Activated CD8-positive, alpha-beta T cell treated with anti-CD3 and anti-CD28 coated beads for 36 hours (primary cell): ENCODE measurements around the gene IFITM5. TPM values are rescaled to one million over a fixed set of nuclear protein-coding genes. Genes with fewer than 3 reads are reported as not detected.
A peak's percentile ranks its signal among the peaks of the same experiment; 100 is the strongest.

Source experiments
- ATAC-seq: fragments of 200-7000 bp; cut with Tn5 transposase; one replicate; pipeline ENCODE4 v1.10.0; 2021; ENCODE audit warnings: mild to moderate bottlenecking, moderate library complexity
- CTCF ChIA-PET: fragments of 350-600 bp; sonication (Branson Sonifier 250); formaldehyde crosslinking; loops from one replicate; lab custom pipeline; 2021; ENCODE audit warnings: antibody characterized with exemption; lab: Charles Lee
- POLR2A ChIA-PET: fragments of 350-600 bp; sonication (Branson Sonifier 250); formaldehyde crosslinking; loops from one replicate; lab custom pipeline; 2021; ENCODE audit warnings: antibody characterized with exemption; lab: Charles Lee
- DNase-seq: peaks from one replicate; pipeline ENCODE4 v3.0.0-alpha.2; 2020
- H3K27ac Mint-ChIP-seq: one replicate; pipeline ENCODE4 v1.8.0; 2021; ENCODE audit warnings: mild to moderate bottlenecking, mixed read lengths
- H3K27me3 Mint-ChIP-seq: one replicate; pipeline ENCODE4 v1.8.0; 2021; ENCODE audit warnings: mixed read lengths
- H3K36me3 Mint-ChIP-seq: one replicate; pipeline ENCODE4 v1.8.0; 2021; ENCODE audit warnings: low read depth, mixed read lengths
- H3K4me1 Mint-ChIP-seq: one replicate; pipeline ENCODE4 v1.8.0; 2021; ENCODE audit warnings: low read depth, mixed read lengths
- H3K4me3 Mint-ChIP-seq: one replicate; pipeline ENCODE4 v1.8.0; 2021; ENCODE audit warnings: mild to moderate bottlenecking, moderate library complexity, mixed read lengths
- H3K9me3 Mint-ChIP-seq: one replicate; pipeline ENCODE4 v1.8.0; 2021; ENCODE audit warnings: mixed read lengths
- intact Hi-C: fragments of 100-400 bp; cut with micrococcal nuclease; formaldehyde crosslinking; loops from one replicate; pipeline ENCODE4 v1.10.0; 2022
- total RNA-seq, 2 experiments: library from RNA; stranded (reverse); gene quantifications; one replicate each; pipeline ENCODE4 v1.2.3, GENCODE V29; 2021
- TF ChIP-seq, protein P1 (sequence below): fragments of 200-600 bp; IDR thresholded peaks from one replicate; pipeline ENCODE4 v1.8.0; 2022; ENCODE audit warnings: antibody characterized with exemption, mild to moderate bottlenecking

IFITM5 gene
- total RNA-seq, 2 experiments from 2014 or later: not detected

GRCh38 chr11:267491-267994 is 31.8 kb downstream of the IFITM5 start:
- peak overlapping the region; percentile 98 for H3K27ac Mint-ChIP-seq
- ChIA-PET CTCF (interaction anchor here (0.8 to 3.5 kb wide), 8 partner anchors 9 to 182 kb away, joined by 3 to 31 read pairs (median 4); no protein-coding TSS in a partner anchor), POLR2A (interaction anchor here (0.7 to 3.9 kb wide), 21 partner anchors 9 to 310 kb away, joined by 3 to 75 read pairs (median 4); partner anchors contain the start of genes BET1L, IFITM1, NLRP6 and PGGHG)
- H3K4me3 Mint-ChIP-seq: peak overlapping the region; percentile 89
- ATAC-seq (peak; percentile 50), DNase-seq (peak; percentile 78)
- intact Hi-C loops: loop anchor here (10.0 kb wide), 1 partner anchor 47 kb away; the partner anchor contains the start of gene IFITM1
- peaks cover 37% of the 10 kb centered on the region for H3K4me1 Mint-ChIP-seq
- TF ChIP-seq, protein P1, sequence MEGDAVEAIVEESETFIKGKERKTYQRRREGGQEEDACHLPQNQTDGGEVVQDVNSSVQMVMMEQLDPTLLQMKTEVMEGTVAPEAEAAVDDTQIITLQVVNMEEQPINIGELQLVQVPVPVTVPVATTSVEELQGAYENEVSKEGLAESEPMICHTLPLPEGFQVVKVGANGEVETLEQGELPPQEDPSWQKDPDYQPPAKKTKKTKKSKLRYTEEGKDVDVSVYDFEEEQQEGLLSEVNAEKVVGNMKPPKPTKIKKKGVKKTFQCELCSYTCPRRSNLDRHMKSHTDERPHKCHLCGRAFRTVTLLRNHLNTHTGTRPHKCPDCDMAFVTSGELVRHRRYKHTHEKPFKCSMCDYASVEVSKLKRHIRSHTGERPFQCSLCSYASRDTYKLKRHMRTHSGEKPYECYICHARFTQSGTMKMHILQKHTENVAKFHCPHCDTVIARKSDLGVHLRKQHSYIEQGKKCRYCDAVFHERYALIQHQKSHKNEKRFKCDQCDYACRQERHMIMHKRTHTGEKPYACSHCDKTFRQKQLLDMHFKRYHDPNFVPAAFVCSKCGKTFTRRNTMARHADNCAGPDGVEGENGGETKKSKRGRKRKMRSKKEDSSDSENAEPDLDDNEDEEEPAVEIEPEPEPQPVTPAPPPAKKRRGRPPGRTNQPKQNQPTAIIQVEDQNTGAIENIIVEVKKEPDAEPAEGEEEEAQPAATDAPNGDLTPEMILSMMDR: no peak
- H3K27me3 Mint-ChIP-seq: no peaks in the 10 kb centered on the region
- H3K36me3 Mint-ChIP-seq: no peaks in the 10 kb centered on the region
- H3K9me3 Mint-ChIP-seq: peaks cover 3% of the 10 kb centered on the region

GRCh38 chr11:266676-267439 is 32.5 kb downstream of the IFITM5 start:
- peak overlapping the region; percentile 93 for H3K27ac Mint-ChIP-seq
- no peaks in the 10 kb centered on the region for H3K36me3 Mint-ChIP-seq
- ChIA-PET CTCF (interaction anchor here (0.9 to 3.5 kb wide), 7 partner anchors 12 to 182 kb away, joined by 3 to 31 read pairs (median 4); partner anchors contain the start of gene PGGHG), POLR2A (interaction anchor here (0.8 to 3.9 kb wide), 16 partner anchors 10 to 310 kb away, joined by 3 to 75 read pairs (median 4); partner anchors contain the start of genes BET1L, IFITM1, NLRP6 and PGGHG)
- H3K9me3 Mint-ChIP-seq: peaks cover 3% of the 10 kb centered on the region
- ATAC-seq (peak; percentile 52), DNase-seq (peak; percentile 38)
- TF ChIP-seq, protein P1: no peak
- H3K27me3 Mint-ChIP-seq: no peaks in the 10 kb centered on the region
- H3K4me3 Mint-ChIP-seq: peak overlapping the region; percentile 71
- intact Hi-C loops: loop anchor here (10.0 kb wide), 1 partner anchor 48 kb away; the partner anchor contains the start of gene IFITM1
- H3K4me1 Mint-ChIP-seq: peaks cover 37% of the 10 kb centered on the region

DNA sequence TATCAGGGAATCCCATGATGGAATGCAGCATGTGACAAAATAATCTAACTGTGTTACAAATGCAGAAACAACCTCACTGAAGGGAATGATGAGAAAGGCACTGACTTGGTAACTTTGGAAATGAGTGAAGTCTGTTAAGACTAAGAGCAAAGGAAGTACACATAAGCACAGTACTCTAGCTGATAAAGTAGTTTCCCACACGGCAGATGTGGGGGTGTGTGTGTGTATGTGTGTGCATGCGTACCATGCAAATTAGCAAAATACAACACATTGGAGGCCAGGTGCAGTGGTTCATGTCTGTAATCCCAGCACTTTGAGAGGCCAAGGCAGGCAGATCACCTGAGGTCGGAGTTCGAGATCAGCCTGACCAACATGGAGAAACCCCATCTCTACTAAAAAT is 37.7 kb downstream of the IFITM5 start:
- POLR2A ChIA-PET: interaction anchor here (0.8 to 1.6 kb wide), 2 partner anchors 17 to 26 kb away, joined by 3 to 4 read pairs; partner anchors contain the start of genes NLRP6 and SIRT3
- Mint-ChIP-seq H3K27me3 (no peaks in the 10 kb centered on the region), H3K4me1 (peaks cover 6% of the 10 kb centered on the region), H3K27ac (no peak overlapping the region), H3K36me3 (no peaks in the 10 kb centered on the region), H3K4me3 (no peak overlapping the region), H3K9me3 (peaks cover 2% of the 10 kb centered on the region)
- DNase-seq: no peak
- intact Hi-C loops: loop anchor here (10.0 kb wide), 1 partner anchor 53 kb away; the partner anchor contains the start of gene IFITM1
- TF ChIP-seq, protein P1: no peak
- CTCF ChIA-PET: interaction anchor here (1.1 to 5.6 kb wide), 2 partner anchors 11 to 22 kb away, joined by 3 to 55 read pairs; no protein-coding TSS in a partner anchor
- ATAC-seq: no peak

- ATAC-seq (no peak), DNase-seq (no peak)
- CTCF ChIA-PET: interaction anchor here (5.6 kb wide), 1 partner anchor 8 kb away, joined by 55 read pairs; no protein-coding TSS in a partner anchor
- no peak overlapping the region for H3K27ac Mint-ChIP-seq
- POLR2A ChIA-PET: interaction anchor here (1.5 to 2.7 kb wide), 2 partner anchors 9 to 42 kb away, joined by 4 to 9 read pairs; no protein-coding TSS in a partner anchor
- no peaks in the 10 kb centered on the region for H3K4me1 Mint-ChIP-seq
- no peaks in the 10 kb centered on the region for H3K36me3 Mint-ChIP-seq
- H3K4me3 Mint-ChIP-seq: no peak overlapping the region
- no peaks in the 10 kb centered on the region for H3K27me3 Mint-ChIP-seq
- intact Hi-C loops: no loop called here
- H3K9me3 Mint-ChIP-seq: no peaks in the 10 kb centered on the region
- TF ChIP-seq, protein P1: no peak
Observed at GRCh38 chr11:259413-259812, 39.9 kb downstream of the IFITM5 start.
